Measurements from ENCODE around the gene TLN1. TPM values are rescaled to one million over a fixed set of nuclear protein-coding genes. Genes with fewer than 3 reads are reported as not detected.
A peak's percentile ranks its signal among the peaks of the same experiment; 100 is the strongest.

The TLN1 gene
- total and polyA plus RNA-seq, 10 donors: 79.9 to 881 (median 469) TPM

- no peaks in the 10 kb centered on the region for H3K9me3 ChIP-seq
- no peaks in the 10 kb centered on the region for H3K27me3 ChIP-seq (replicated peaks in 1 of 7)
- peak within 1 kb of the TSS; percentile 34 to 81 (median 58) for H3K4me3 ChIP-seq
- H3K36me3 ChIP-seq: peaks cover 0 to 30% (median 13%) of the 10 kb centered on the region in 6 donors
- 6 to 10% (median 8%) methylated on average over 38 to 58 of the region's 58 CpGs for WGBS, 5 donors
- peak; percentile 92 for DNase-seq
- peak within 1 kb of the TSS in 7 of 8 donors; percentile 62 to 97 (median 76) for H3K27ac ChIP-seq
- TF ChIP-seq POLR2AphosphoS5 (IDR thresholded peaks at IDR 0.05): peak; percentile 68 to 83 (median 76)
- no peak for TF ChIP-seq POLR2A (IDR thresholded peaks at IDR 0.05)
- peak in 2 of 11 experiments; percentile 16 to 19 for TF ChIP-seq CTCF (IDR thresholded peaks at IDR 0.05 in 8 of 11, conservative IDR thresholded peaks at IDR 0.05 in 3 of 11)
- intact Hi-C loops (cut with DNase I; ENCODE audit: low total_unique reads): loop anchor here (10.0 kb wide), 1 partner anchor 60 kb away; the partner anchor contains the start of gene TESK1
- H3K4me1 ChIP-seq: peaks cover 25 to 70% (median 58%) of the 10 kb centered on the region in 6 donors
These were observed 67.2 kb downstream of the TLN1 start, which contains the start of gene ARHGEF39 for GRCh38 chr9:35664531-35665470. Gene ARHGEF39 (minus strand): TSS chr9:35665195. CDS start chr9:35665169, 26 bp downstream.

GRCh38 chr9:35662437-35662836, 69.6 kb downstream of the TLN1 start:
- intact Hi-C loops (cut with DNase I; ENCODE audit: low total_unique reads): loop anchor here (10.0 kb wide), 1 partner anchor 58 kb away; the partner anchor contains the start of gene TESK1
- TF ChIP-seq POLR2A (IDR thresholded peaks at IDR 0.05) (no peak), POLR2AphosphoS5 (IDR thresholded peaks at IDR 0.05) (no peak), CTCF (IDR thresholded peaks at IDR 0.05 in 8 of 11, conservative IDR thresholded peaks at IDR 0.05 in 3 of 11) (no peak)
- no peaks in the 10 kb centered on the region for H3K27me3 ChIP-seq (replicated peaks in 1 of 7)
- 78 to 90% (median 83%) methylated on average over 6 to 7 of the region's 7 CpGs for WGBS, 5 donors
- no peaks in the 10 kb centered on the region for H3K9me3 ChIP-seq
- DNase-seq: no peak
- H3K4me3 ChIP-seq: no peak overlapping the region
- H3K27ac ChIP-seq: peak overlapping the region in 7 of 8 donors; percentile 5 to 97 (median 62)
- H3K36me3 ChIP-seq: peaks cover 0 to 32% (median 13%) of the 10 kb centered on the region in 6 donors
- peaks cover 36 to 88% (median 72%) of the 10 kb centered on the region in 6 donors for H3K4me1 ChIP-seq

- intact Hi-C loops (cut with DNase I; ENCODE audit: low total_unique reads): loop anchor here (10.0 kb wide), 1 partner anchor 57 kb away; the partner anchor contains the start of gene TESK1
- WGBS, 5 donors: 57 to 65% (median 60%) methylated on average over 3 of the region's 3 CpGs
- Histone ChIP-seq H3K36me3 (peaks cover 0 to 32% (median 13%) of the 10 kb centered on the region in 6 donors), H3K9me3 (no peaks in the 10 kb centered on the region), H3K27ac (peak overlapping the region in 7 of 8 donors; percentile 5 to 97 (median 62)), H3K4me1 (peaks cover 40 to 94% (median 78%) of the 10 kb centered on the region in 6 donors), H3K4me3 (no peak overlapping the region), H3K27me3 (replicated peaks in 1 of 7) (no peaks in the 10 kb centered on the region)
- no peak for DNase-seq
- TF ChIP-seq CTCF (IDR thresholded peaks at IDR 0.05 in 8 of 11, conservative IDR thresholded peaks at IDR 0.05 in 3 of 11): no peak
- TF ChIP-seq POLR2AphosphoS5 (IDR thresholded peaks at IDR 0.05): peak in 1 of 3 donors; percentile 20
- TF ChIP-seq POLR2A (IDR thresholded peaks at IDR 0.05): no peak
These were observed 70.1 kb downstream of the TLN1 start for GRCh38 chr9:35661756-35662350.

Measured in spleen (tissue), 11 donors.